ENCODE data around the gene KRTAP9-8.

The KRTAP9-8 gene

GRCh38 chr17:41287050-41287449 is 49.3 kb downstream of the KRTAP9-8 start:
- DNase-seq (ENCODE audit: low read depth) = no peak
- TF ChIP-seq CTCF (IDR thresholded peaks at IDR 0.05; ENCODE audit: insufficient read depth, low read depth, low read length, missing control alignments) = no peak
- H3K4me3 ChIP-seq (ENCODE audit: low read depth, low read length) = no peak overlapping the region

Measured in GM12865 (cell line).